ENCODE results near the gene CCDC57. TPM values are rescaled to one million over a fixed set of nuclear protein-coding genes. Genes with fewer than 3 reads are reported as not detected.
A peak's percentile ranks its signal among the peaks of the same experiment; 100 is the strongest.

Gene CCDC57
- total RNA-seq, 2 experiments from 2014 or later, result 129 to 135 TPM

DNA sequence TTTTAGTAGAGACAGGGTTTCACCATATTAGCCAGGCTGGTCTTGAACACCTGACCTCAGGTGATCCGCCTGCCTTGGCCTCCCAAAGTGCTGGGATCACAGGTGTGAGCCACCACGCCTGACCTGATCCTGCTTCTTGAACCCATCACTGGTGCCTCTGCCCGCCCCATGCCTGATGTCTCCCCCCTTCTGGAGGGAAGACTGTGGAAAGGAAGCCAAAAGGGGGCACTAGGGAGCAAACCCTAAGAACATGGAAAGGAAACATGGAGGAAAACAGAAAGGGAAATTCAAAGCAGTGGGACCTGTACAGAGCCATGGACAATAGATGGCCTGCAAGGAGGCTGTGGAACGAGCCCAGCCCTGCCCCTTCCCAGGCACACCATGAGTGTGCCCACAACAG, 83.5 kb downstream of the CCDC57 start:
- peaks cover 6% of the 10 kb centered on the region for H3K36me3 Mint-ChIP-seq (ENCODE audit: low read depth)
- no peaks in the 10 kb centered on the region for H3K9me3 ChIP-seq (ENCODE audit: control insufficient read depth in 1 of 2, insufficient read depth in 1 of 2, low read length in 2 of 2)
- H3K4me1 Mint-ChIP-seq (ENCODE audit: low read depth), result peaks cover 53% of the 10 kb centered on the region
- no peak overlapping the region for H3K4me3 Mint-ChIP-seq
- no peak for DNase-seq
- H3K4me3 ChIP-seq (ENCODE audit: low read length), result no peak overlapping the region
- H3K36me3 ChIP-seq (ENCODE audit: insufficient read depth, low read length), result no peaks in the 10 kb centered on the region
- H3K27me3 ChIP-seq (ENCODE audit: control insufficient read depth in 1 of 2, insufficient read depth in 2 of 2, low read length in 2 of 2), result no peaks in the 10 kb centered on the region
- ATAC-seq (ENCODE audit: poor library complexity), result no peak
- POLR2A ChIA-PET, result interaction anchor here (1.1 kb wide), 1 partner anchor 31 kb away, joined by 3 read pairs; no protein-coding TSS in a partner anchor
- peaks cover 61% of the 10 kb centered on the region for H3K4me1 ChIP-seq (ENCODE audit: insufficient read depth, low read length)
- CTCF ChIA-PET, result no interaction called here
- H3K9me3 Mint-ChIP-seq, result no peaks in the 10 kb centered on the region
- peak overlapping the region; percentile 40 to 94 for H3K27ac ChIP-seq (ENCODE audit: low read depth in 1 of 2, low read length in 2 of 2)
- TF ChIP-seq CTCF (IDR thresholded peaks at IDR 0.05), result no peak
- intact Hi-C loops (cut with DNase I, micrococcal nuclease), result loop anchor here (10.0 kb wide), 2 partner anchors 94 to 164 kb away; partner anchors contain the start of genes DCXR (in 1 of the 2), NOTUM (in 1 of the 2) and RAC3 (in 1 of the 2)
- H3K27ac Mint-ChIP-seq, result peak overlapping the region; percentile 97
- no peaks in the 10 kb centered on the region for H3K27me3 Mint-ChIP-seq

- H3K27ac Mint-ChIP-seq, result peak overlapping the region; percentile 97
- H3K4me3 ChIP-seq (ENCODE audit: low read length), result no peak overlapping the region
- H3K27me3 Mint-ChIP-seq, result no peaks in the 10 kb centered on the region
- H3K27ac ChIP-seq (ENCODE audit: low read depth in 1 of 2, low read length in 2 of 2), result peak overlapping the region; percentile 83 to 94
- H3K27me3 ChIP-seq (ENCODE audit: control insufficient read depth in 1 of 2, insufficient read depth in 2 of 2, low read length in 2 of 2), result no peaks in the 10 kb centered on the region
- peaks cover 61% of the 10 kb centered on the region for H3K4me1 Mint-ChIP-seq (ENCODE audit: low read depth)
- H3K36me3 Mint-ChIP-seq (ENCODE audit: low read depth), result peaks cover 6% of the 10 kb centered on the region
- intact Hi-C loops (cut with DNase I, micrococcal nuclease), result loop anchor here (10.0 kb wide), 2 partner anchors 93 to 163 kb away; partner anchors contain the start of genes DCXR (in 1 of the 2), NOTUM (in 1 of the 2) and RAC3 (in 1 of the 2)
- no peak overlapping the region for H3K4me3 Mint-ChIP-seq
- H3K9me3 Mint-ChIP-seq, result no peaks in the 10 kb centered on the region
- peaks cover 64% of the 10 kb centered on the region for H3K4me1 ChIP-seq (ENCODE audit: insufficient read depth, low read length)
- ChIA-PET CTCF (interaction anchor here (0.9 to 2.8 kb wide), 3 partner anchors 30 to 169 kb away, joined by 3 to 15 read pairs (median 10); partner anchors contain the start of gene FASN), POLR2A (interaction anchor here (1.1 to 1.3 kb wide), 3 partner anchors 22 to 62 kb away, joined by 3 to 5 read pairs (median 4); no protein-coding TSS in a partner anchor)
- ATAC-seq (ENCODE audit: poor library complexity) (no peak), DNase-seq (peak in 2 of 14 experiments; percentile 14 to 35)
- TF ChIP-seq CTCF (IDR thresholded peaks at IDR 0.05), result no peak
- no peaks in the 10 kb centered on the region for H3K36me3 ChIP-seq (ENCODE audit: insufficient read depth, low read length)
- no peaks in the 10 kb centered on the region for H3K9me3 ChIP-seq (ENCODE audit: control insufficient read depth in 1 of 2, insufficient read depth in 1 of 2, low read length in 2 of 2)
Measured at GRCh38 chr17:82128287-82128686, 84.4 kb downstream of the CCDC57 start.

DNA sequence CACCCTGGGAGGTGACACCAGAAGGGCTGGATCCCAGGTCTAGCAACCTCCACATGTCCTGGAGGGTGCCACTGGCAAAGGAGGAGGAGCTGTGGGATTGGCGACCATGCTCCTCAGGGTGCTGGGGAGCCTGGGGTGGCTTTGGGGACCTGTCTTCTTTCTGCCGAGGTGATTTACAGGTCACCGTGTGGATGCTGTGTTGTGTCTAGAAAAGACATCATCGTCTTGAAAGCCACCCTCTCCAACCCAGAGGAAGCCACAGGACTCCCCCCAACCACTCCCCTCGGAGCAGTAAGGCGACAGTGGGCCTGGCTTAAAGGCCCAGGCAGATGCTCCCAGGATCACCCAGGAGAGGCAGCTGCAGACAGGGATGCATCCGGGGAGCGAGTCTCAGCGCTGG, 84.9 kb downstream of the CCDC57 start:
- Histone ChIP-seq H3K4me1 (ENCODE audit: insufficient read depth, low read length) (peaks cover 70% of the 10 kb centered on the region), H3K9me3 (ENCODE audit: control insufficient read depth in 1 of 2, insufficient read depth in 1 of 2, low read length in 2 of 2) (no peaks in the 10 kb centered on the region), H3K27ac (ENCODE audit: low read depth in 1 of 2, low read length in 2 of 2) (peak overlapping the region; percentile 83 to 94), H3K36me3 (ENCODE audit: insufficient read depth, low read length) (no peaks in the 10 kb centered on the region), H3K27me3 (ENCODE audit: control insufficient read depth in 1 of 2, insufficient read depth in 2 of 2, low read length in 2 of 2) (no peaks in the 10 kb centered on the region), H3K4me3 (ENCODE audit: low read length) (peak overlapping the region; percentile 40)
- peak; percentile 38 for ATAC-seq (ENCODE audit: poor library complexity)
- H3K9me3 Mint-ChIP-seq, result no peaks in the 10 kb centered on the region
- peak in 9 of 14 experiments; percentile 15 to 77 (median 37) for DNase-seq
- intact Hi-C loops (cut with DNase I, micrococcal nuclease), result loop anchor here (1.0 to 10.0 kb wide), 5 partner anchors 21 to 163 kb away; partner anchors contain the start of genes DCXR (in 1 of the 2), FASN (in 1 of the 2), NOTUM (in 1 of the 2) and RAC3 (in 1 of the 2)
- CTCF ChIA-PET, result interaction anchor here (0.9 to 2.8 kb wide), 5 partner anchors 10 to 168 kb away, joined by 3 to 15 read pairs (median 8); partner anchors contain the start of genes DCXR and FASN
- peaks cover 6% of the 10 kb centered on the region for H3K36me3 Mint-ChIP-seq (ENCODE audit: low read depth)
- peak overlapping the region; percentile 39 for H3K4me3 Mint-ChIP-seq
- peak overlapping the region; percentile 97 for H3K27ac Mint-ChIP-seq
- POLR2A ChIA-PET, result interaction anchor here (1.1 to 2.9 kb wide), 13 partner anchors 8 to 168 kb away, joined by 3 to 44 read pairs (median 6); partner anchors contain the start of genes CCDC57, DCXR and FASN
- TF ChIP-seq CTCF (IDR thresholded peaks at IDR 0.05), result no peak
- no peaks in the 10 kb centered on the region for H3K27me3 Mint-ChIP-seq
- H3K4me1 Mint-ChIP-seq (ENCODE audit: low read depth), result peaks cover 66% of the 10 kb centered on the region

Data from CD4-positive, alpha-beta T cell (primary cell).